ENCODE data around the gene CYP2R1. TPM values are rescaled to one million over a fixed set of nuclear protein-coding genes. Genes with fewer than 3 reads are reported as not detected.

The CYP2R1 gene
- total RNA-seq, 2 experiments from 2014 or later: 14.2 to 15.8 TPM

- ATAC-seq (ENCODE audit: poor library complexity) (no peak), DNase-seq (no peak)
- Histone ChIP-seq H3K27me3 (ENCODE audit: control insufficient read depth in 1 of 2, insufficient read depth in 2 of 2, low read length in 2 of 2) (no peaks in the 10 kb centered on the region), H3K36me3 (ENCODE audit: insufficient read depth, low read length) (peaks cover 26% of the 10 kb centered on the region), H3K9me3 (ENCODE audit: control insufficient read depth in 1 of 2, insufficient read depth in 1 of 2, low read length in 2 of 2) (peaks cover 0 to 3% of the 10 kb centered on the region in 2 experiments), H3K4me3 (ENCODE audit: low read length) (no peak overlapping the region), H3K4me1 (ENCODE audit: insufficient read depth, low read length) (no peaks in the 10 kb centered on the region), H3K27ac (ENCODE audit: low read depth in 1 of 2, low read length in 2 of 2) (no peak overlapping the region)
- H3K9me3 Mint-ChIP-seq: no peaks in the 10 kb centered on the region
- H3K27me3 Mint-ChIP-seq: no peaks in the 10 kb centered on the region
- no peak overlapping the region for H3K4me3 Mint-ChIP-seq
- peaks cover 8% of the 10 kb centered on the region for H3K4me1 Mint-ChIP-seq (ENCODE audit: low read depth)
- TF ChIP-seq CTCF (IDR thresholded peaks at IDR 0.05): no peak
- POLR2A ChIA-PET: interaction anchor here (0.9 kb wide), 1 partner anchor 29 kb away, joined by 4 read pairs; no protein-coding TSS in a partner anchor
- intact Hi-C loops (cut with DNase I, micrococcal nuclease): no loop called here
- H3K27ac Mint-ChIP-seq: no peak overlapping the region
- H3K36me3 Mint-ChIP-seq (ENCODE audit: low read depth): peaks cover 82% of the 10 kb centered on the region
- CTCF ChIA-PET: interaction anchor here (1.1 kb wide), 1 partner anchor 48 kb away, joined by 3 read pairs; no protein-coding TSS in a partner anchor
These were observed 31.5 kb downstream of the CYP2R1 start for GRCh38 chr11:14860511-14860910.

GRCh38 chr11:14858404-14858803 lies 33.6 kb downstream of the CYP2R1 start:
- ATAC-seq (ENCODE audit: poor library complexity) (no peak), DNase-seq (no peak)
- Histone ChIP-seq H3K4me1 (ENCODE audit: insufficient read depth, low read length) (no peaks in the 10 kb centered on the region), H3K9me3 (ENCODE audit: control insufficient read depth in 1 of 2, insufficient read depth in 1 of 2, low read length in 2 of 2) (peaks cover 0 to 3% of the 10 kb centered on the region in 2 experiments), H3K4me3 (ENCODE audit: low read length) (no peak overlapping the region), H3K36me3 (ENCODE audit: insufficient read depth, low read length) (peaks cover 28% of the 10 kb centered on the region), H3K27me3 (ENCODE audit: control insufficient read depth in 1 of 2, insufficient read depth in 2 of 2, low read length in 2 of 2) (no peaks in the 10 kb centered on the region), H3K27ac (ENCODE audit: low read depth in 1 of 2, low read length in 2 of 2) (no peak overlapping the region)
- H3K9me3 Mint-ChIP-seq: no peaks in the 10 kb centered on the region
- peaks cover 83% of the 10 kb centered on the region for H3K36me3 Mint-ChIP-seq (ENCODE audit: low read depth)
- no peak for TF ChIP-seq CTCF (IDR thresholded peaks at IDR 0.05)
- H3K4me3 Mint-ChIP-seq: no peak overlapping the region
- peaks cover 11% of the 10 kb centered on the region for H3K4me1 Mint-ChIP-seq (ENCODE audit: low read depth)
- ChIA-PET POLR2A (no interaction called here), CTCF (no interaction called here)
- intact Hi-C loops (cut with DNase I, micrococcal nuclease): no loop called here
- no peak overlapping the region for H3K27ac Mint-ChIP-seq
- H3K27me3 Mint-ChIP-seq: no peaks in the 10 kb centered on the region

DNA sequence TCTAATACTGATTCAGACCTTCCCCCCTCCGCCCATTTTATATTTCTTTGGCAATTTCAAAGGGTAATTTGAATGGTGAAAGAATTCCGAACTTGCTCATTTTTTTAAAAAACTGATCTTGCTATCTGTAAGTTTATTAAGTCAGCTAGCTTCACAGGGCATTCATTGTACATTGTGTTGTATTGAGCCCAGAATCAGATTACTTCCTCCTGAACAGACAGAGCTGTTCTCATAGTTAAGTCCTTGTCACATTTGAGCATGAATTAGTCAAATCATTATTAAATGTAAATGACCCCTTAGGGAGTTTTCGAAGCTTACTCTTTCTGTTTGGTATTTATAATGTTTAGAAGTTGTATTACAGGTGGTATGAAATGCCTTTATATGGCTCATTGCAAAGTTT lies 34.4 kb downstream of the CYP2R1 start:
- Histone ChIP-seq H3K27me3 (ENCODE audit: control insufficient read depth in 1 of 2, insufficient read depth in 2 of 2, low read length in 2 of 2) (no peaks in the 10 kb centered on the region), H3K4me1 (ENCODE audit: insufficient read depth, low read length) (no peaks in the 10 kb centered on the region), H3K27ac (ENCODE audit: low read depth in 1 of 2, low read length in 2 of 2) (no peak overlapping the region), H3K36me3 (ENCODE audit: insufficient read depth, low read length) (peaks cover 28% of the 10 kb centered on the region), H3K9me3 (ENCODE audit: control insufficient read depth in 1 of 2, insufficient read depth in 1 of 2, low read length in 2 of 2) (peaks cover 0 to 3% of the 10 kb centered on the region in 2 experiments), H3K4me3 (ENCODE audit: low read length) (no peak overlapping the region)
- ATAC-seq (ENCODE audit: poor library complexity) (no peak), DNase-seq (no peak)
- POLR2A ChIA-PET: no interaction called here
- Mint-ChIP-seq H3K4me1 (ENCODE audit: low read depth) (peaks cover 11% of the 10 kb centered on the region), H3K9me3 (no peaks in the 10 kb centered on the region), H3K27ac (no peak overlapping the region), H3K36me3 (ENCODE audit: low read depth) (peaks cover 84% of the 10 kb centered on the region), H3K27me3 (no peaks in the 10 kb centered on the region), H3K4me3 (no peak overlapping the region)
- CTCF ChIA-PET: no interaction called here
- intact Hi-C loops (cut with DNase I, micrococcal nuclease): no loop called here
- TF ChIP-seq CTCF (IDR thresholded peaks at IDR 0.05): no peak

Measured in CD4-positive, alpha-beta T cell (primary cell).